Stimulated activated CD8-positive, alpha-beta memory T cell treated with anti-CD3 and anti-CD28 coated beads, Interleukin-15, amount 100 ng/mL, for 48 hours (primary cell): ENCODE data around the gene ZNF775.

ENCODE experiments used
- DNase-seq, 2 donors: peaks; one replicate each; pipeline ENCODE4 v3.0.0-alpha.2; 2020; ENCODE audit warnings: low read depth in 2 of 2

Gene ZNF775

GRCh38 chr7:150346922-150347321, 32.2 kb upstream of the ZNF775 start:
- DNase-seq, result no peak

- no peak for DNase-seq
These were observed 27.4 kb upstream of the ZNF775 start for GRCh38 chr7:150351587-150352194.

DNA sequence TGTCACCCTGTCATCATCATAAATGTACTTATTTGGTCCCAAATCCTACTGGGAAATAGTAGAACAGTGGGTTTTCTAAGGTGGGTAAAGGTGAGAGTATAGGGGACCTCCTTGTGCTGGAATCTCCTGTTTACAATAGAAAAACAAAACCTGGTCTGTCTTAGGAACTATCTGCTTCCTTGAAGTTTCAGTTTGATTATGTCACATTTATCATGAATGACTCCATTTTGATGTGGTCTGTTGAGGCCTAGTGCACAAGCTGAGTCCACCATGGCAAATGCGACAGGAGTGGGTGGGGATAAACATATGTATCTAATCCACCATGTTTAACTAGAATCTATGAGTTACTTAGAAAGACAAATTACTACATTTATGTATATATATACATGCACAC, 23.5 kb upstream of the ZNF775 start:
- DNase-seq, result no peak

DNA sequence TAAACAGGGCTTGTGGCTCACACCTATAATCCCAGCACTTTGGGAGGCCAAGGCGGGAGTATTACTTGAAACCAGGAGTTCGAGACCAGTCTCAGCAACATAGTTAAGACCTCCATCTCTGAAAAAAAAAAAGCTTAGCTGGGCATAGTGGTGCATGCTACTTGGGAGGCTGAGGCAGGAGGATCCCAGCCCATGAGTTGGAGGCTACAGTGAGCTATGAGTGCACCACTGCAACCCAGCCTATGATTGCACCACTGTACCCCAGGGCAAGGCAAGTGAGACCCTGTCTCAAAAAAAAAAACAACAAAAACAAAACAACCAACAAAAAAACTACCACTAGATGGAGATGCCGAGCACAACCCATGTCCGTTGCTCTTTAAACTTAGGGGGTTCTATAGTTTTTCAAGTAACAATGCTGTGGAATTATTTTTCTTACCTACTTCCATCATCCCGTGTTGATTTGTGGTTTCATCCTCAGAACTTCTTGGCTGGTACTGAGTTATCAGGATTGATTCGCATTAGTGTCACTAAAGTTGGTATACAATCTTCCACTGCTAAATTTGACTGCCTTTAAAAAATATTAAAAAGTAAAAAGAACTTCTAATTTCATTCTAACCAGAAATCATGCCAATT, 22.7 kb upstream of the ZNF775 start:
- DNase-seq, result no peak

DNA sequence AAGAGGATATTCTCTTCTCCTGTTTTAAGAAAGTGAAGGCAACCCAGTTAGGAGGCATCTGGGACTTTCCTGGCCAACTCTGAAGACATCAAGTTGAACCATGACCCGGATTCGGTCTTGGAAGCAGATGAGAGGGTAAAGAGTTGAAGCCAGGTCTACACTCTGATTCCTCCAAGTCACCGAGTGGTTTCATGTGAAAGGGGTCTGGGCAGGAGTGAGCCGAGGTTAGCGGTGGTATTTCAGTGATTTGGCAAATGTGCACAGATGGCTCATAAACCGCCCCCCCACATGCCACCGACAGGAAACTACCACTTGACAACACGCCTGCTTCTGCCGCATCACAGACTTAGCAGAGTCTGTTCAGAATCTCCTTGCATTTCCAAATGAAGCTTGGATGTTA, 21.9 kb upstream of the ZNF775 start:
- DNase-seq, result peak; percentile 57 to 61

DNA sequence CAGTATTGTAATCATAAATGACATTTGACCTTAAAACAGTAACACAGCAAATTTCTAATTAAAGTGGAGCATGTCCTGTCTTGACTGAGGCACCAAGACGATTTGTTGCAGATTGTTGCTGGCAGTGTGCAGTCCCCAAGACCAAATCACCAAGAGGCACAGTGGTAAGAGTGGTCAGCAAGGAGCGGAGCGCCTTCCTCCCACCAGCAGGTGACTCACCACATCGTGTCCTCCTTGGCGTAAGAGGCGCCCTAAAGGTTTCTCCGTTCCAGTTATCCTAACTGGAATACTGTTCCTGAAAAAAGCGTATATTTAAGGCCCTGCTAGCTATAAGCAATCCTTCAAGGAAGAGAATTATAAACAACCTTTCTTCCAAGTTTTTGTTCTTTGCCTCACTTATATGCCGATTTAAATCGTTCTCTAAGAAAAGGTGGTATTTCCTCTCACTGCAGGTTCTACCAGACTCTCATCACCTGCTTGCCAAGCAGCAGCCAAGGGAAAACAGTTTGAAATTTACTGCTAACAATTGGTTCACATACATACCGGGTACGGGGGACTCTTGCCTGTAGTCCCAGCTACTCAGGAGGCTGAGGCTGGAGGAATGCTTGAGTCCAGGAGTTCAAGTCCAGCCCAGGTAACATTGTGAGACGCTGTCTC, 21.2 kb upstream of the ZNF775 start:
- DNase-seq, result no peak

- no peak for DNase-seq
These were observed 20.7 kb upstream of the ZNF775 start for GRCh38 chr7:150358433-150358832.

DNA sequence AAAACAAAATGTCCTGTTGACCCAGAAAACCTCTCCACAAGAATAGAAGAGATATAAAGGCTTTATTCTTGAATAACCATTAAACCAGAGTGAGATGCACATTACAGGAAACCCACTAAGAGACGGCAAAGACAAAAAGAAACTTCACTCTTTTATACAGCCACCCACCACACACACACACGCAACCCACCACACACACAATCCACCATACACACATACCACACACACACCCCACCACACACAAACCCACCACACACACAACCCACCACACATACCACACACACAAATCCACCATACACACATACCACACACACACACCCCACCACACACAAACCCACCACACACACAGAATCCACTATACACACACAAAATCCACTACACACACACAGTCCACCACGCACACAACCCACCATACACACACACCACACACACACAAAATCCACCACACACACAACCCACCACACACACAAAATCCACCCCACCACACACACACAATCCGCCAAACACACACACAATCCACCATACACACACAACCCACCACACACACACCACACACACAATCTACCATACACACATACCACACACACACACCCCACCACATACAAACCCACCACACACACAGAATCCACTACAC, 20.0 kb upstream of the ZNF775 start:
- DNase-seq, result no peak

- DNase-seq, result no peak
These were observed 19.3 kb upstream of the ZNF775 start for GRCh38 chr7:150359622-150360362.

DNA sequence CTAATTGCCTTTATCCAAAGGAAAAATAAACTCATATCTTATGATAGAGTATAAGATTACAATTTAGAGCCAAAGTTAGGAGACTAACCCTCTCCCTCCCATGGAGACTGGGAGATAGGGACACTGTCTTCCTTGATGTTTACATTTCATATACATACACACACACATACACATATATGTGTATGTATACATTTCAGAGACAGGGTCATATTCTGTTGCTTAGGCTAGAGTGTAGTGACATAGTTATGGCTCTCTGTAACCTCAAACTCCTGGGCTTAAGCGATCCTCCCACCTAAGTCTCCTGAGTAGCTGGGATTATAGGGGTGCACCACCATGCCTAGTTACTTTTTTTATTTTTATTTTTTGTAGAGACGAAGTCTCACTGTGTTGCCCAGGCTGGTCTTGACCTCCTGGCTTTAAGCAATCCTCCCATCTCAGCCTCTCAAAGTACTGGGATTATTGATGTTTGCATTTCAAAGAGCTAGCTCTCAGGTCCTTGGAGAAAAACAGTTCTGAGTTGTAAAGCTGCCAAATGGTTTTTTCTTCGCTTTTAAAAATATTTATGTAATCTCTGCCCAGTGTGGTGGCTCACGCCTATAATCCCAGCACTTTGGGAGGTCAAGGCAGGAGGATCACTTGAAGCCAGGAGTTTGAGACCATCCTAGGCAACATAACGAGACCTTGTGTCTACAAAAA, 18.6 kb upstream of the ZNF775 start:
- no peak for DNase-seq

DNA sequence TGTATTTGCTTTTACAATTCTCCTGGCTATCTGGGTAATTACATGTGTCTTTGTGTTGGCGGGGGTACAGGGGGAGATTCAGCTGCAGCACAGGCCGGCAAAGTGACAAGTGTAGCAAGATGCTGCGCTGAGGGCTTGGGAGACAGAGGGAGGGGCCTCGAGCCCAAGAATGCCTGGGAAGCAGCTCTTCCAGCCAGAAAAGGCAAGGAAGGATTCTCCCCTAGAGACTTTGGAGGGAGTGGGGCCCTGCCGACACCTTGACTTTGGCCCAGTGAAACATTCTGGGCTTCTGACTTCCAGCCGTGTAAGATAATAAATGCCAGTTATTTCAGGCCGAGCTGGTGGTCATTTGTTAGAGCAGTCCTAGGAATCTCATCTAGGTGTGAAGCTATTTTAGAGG, 17.7 kb upstream of the ZNF775 start:
- no peak for DNase-seq

DNA sequence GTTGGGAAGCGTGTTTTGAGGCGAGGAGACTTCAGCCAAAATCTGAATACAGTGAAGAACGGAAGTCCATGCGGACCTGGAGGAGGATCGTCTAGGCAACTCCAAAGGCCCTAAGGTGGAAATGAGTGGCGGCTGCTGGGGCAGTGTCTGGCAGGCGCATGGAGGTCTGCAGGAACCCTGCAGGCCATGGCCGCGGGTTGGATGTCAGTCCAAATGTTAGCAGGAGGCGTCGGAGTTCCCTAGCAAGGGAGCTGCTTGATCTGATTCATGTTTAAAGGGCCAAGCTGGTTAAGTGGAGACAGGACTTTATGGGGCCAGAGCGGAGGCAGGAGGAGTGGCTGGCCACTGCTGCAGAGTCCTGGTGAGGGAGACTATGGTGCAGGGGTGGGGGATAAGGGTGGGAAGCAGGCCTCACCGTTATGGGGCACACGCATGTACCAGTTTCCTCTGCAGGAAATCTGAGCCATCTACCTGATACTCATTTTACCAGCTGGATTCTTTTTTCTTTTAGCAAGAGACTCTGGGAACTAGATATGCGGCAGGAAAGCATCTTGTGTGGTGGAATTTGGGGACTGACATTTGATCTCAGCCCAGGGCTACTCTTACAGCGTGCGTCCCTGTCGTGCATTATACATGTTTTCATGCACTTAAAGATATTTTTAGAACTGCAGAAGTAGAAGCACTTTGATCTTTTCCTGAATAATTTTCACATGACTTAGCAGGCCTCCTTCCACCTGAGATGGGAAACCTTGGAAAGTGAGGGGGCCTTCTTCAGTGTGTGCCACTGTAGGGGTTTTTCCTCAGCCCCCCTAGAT, 17.1 kb upstream of the ZNF775 start:
- no peak for DNase-seq

DNA sequence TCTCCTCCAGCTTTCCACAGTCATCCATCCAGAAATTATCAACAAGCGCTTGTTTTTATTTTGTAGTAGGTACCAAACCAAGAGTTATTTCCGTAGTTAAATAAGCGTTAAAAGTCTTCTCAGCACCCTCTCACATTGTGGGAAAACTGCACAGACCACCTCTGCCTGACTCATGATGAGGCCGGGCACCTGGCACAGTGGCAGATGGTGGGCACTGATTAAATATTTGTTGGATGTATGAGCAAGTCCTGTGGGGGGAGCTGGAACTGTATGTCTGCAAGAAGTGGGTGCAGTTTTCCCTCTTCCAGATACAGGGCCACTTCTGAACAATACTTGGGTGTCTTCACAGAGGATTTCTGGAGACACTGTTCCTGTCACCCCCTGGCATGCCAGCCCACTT, 15.8 kb upstream of the ZNF775 start:
- no peak for DNase-seq

- DNase-seq, result no peak
These were observed 15.3 kb upstream of the ZNF775 start for GRCh38 chr7:150363872-150364271.

- DNase-seq, result no peak
These were observed 13.9 kb upstream of the ZNF775 start for GRCh38 chr7:150365194-150365593.

GRCh38 chr7:150365673-150366398, 13.3 kb upstream of the ZNF775 start:
- no peak for DNase-seq

GRCh38 chr7:150367677-150368095, 11.4 kb upstream of the ZNF775 start:
- no peak for DNase-seq

DNA sequence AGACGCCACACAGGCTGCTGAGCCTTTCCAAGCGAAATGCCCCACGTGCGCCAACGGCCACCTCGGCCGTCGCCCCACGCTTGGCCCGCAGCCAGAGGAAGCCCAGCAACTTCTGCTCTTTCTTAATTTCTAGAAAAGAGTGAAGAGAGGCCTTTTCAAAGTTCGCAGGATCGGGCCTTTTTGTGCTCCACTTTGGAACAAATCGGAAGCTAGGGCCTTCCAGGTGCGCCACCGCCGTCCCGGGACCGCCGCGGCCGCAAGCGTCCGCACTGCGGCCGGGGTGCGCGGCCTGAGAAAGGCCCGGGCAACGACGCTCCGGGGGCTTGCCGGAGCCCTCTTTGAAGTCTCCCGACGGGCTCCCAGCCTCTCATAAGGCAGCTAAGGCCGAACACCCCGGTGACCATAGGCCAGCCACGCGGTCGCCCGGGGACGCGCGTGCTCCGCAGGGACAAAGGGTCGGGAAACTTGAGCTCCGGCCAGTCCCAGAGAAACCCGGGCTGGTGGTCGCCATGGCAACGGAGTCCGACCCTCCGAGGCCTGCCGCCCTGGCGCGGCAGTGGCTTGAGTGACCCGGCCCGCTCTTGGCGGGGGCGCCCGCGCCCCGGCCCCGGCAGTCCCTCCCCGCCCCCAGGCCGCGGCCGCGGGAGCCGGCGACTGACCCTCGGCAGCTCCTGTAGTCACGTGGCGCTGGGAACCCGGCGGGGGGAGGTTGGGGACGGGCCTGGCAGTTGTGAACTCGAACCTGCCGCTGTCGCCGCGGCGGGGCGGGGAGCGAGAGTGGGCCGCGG, 10.8 kb upstream of the ZNF775 start, which contains the start of gene REPIN1:
Gene REPIN1, plus strand, starts transcription at position 727 of the 788 bp plus-strand sequence. CDS start 890 bp downstream, outside the sequence.
- DNase-seq, result peak; percentile 70 to 75
